Measurements from ENCODE around the gene CCDC7. TPM values are rescaled to one million over a fixed set of nuclear protein-coding genes. Genes with fewer than 3 reads are reported as not detected.
"Not testable (repeated sequence)": the region's sequence is repeated elsewhere in the genome, so short reads cannot be mapped to it uniquely, and the experiment has no call there.

Gene CCDC7
- total RNA-seq, 1 experiment from 2014 or later = 6.3 TPM

- BruUV-seq (replicated peaks) = no TSS peak
- no peak for TF ChIP-seq CTCF (IDR thresholded peaks at IDR 0.05; ENCODE audit: unreplicated experiment)
- ChIA-PET CTCF (no interaction called here), POLR2A (no interaction called here)
- Mint-ChIP-seq H3K4me3 (ENCODE audit: unreplicated experiment) (no peak overlapping the region), H3K4me1 (ENCODE audit: insufficient read depth, unreplicated experiment) (no peaks in the 10 kb centered on the region), H3K27me3 (ENCODE audit: insufficient read depth, unreplicated experiment) (no peaks in the 10 kb centered on the region), H3K27ac (ENCODE audit: low read depth, unreplicated experiment) (no peak overlapping the region), H3K36me3 (ENCODE audit: insufficient read depth, unreplicated experiment) (peaks cover 8% of the 10 kb centered on the region), H3K9me3 (ENCODE audit: unreplicated experiment) (peaks cover 7% of the 10 kb centered on the region)
- intact Hi-C loops (cut with micrococcal nuclease) = no loop called here
- no peak for DNase-seq (ENCODE audit: unreplicated experiment)
Measured at GRCh38 chr10:32540691-32541470, 94.9 kb downstream of the CCDC7 start.

- BruUV-seq (replicated peaks) = no TSS peak
- POLR2A ChIA-PET = no interaction called here
- Mint-ChIP-seq H3K36me3 (ENCODE audit: insufficient read depth, unreplicated experiment) (peaks cover 15% of the 10 kb centered on the region), H3K27me3 (ENCODE audit: insufficient read depth, unreplicated experiment) (no peaks in the 10 kb centered on the region), H3K4me1 (ENCODE audit: insufficient read depth, unreplicated experiment) (no peaks in the 10 kb centered on the region), H3K4me3 (ENCODE audit: unreplicated experiment) (no peak overlapping the region), H3K9me3 (ENCODE audit: unreplicated experiment) (no peaks in the 10 kb centered on the region), H3K27ac (ENCODE audit: low read depth, unreplicated experiment) (no peak overlapping the region)
- intact Hi-C loops (cut with micrococcal nuclease) = no loop called here
- CTCF ChIA-PET = no interaction called here
- no peak for DNase-seq (ENCODE audit: unreplicated experiment)
- TF ChIP-seq CTCF (IDR thresholded peaks at IDR 0.05; ENCODE audit: unreplicated experiment) = no peak
Measured at GRCh38 chr10:32548208-32548607, 102.3 kb downstream of the CCDC7 start.

- no peaks in the 10 kb centered on the region for H3K9me3 Mint-ChIP-seq (ENCODE audit: unreplicated experiment)
- no peaks in the 10 kb centered on the region for H3K27me3 Mint-ChIP-seq (ENCODE audit: insufficient read depth, unreplicated experiment)
- ChIA-PET POLR2A (no interaction called here), CTCF (no interaction called here)
- intact Hi-C loops (cut with micrococcal nuclease) = no loop called here
- no peaks in the 10 kb centered on the region for H3K4me1 Mint-ChIP-seq (ENCODE audit: insufficient read depth, unreplicated experiment)
- H3K36me3 Mint-ChIP-seq (ENCODE audit: insufficient read depth, unreplicated experiment) = no peaks in the 10 kb centered on the region
- H3K27ac Mint-ChIP-seq (ENCODE audit: low read depth, unreplicated experiment) = no peak overlapping the region
- no peak for TF ChIP-seq CTCF (IDR thresholded peaks at IDR 0.05; ENCODE audit: unreplicated experiment)
- no peak overlapping the region for H3K4me3 Mint-ChIP-seq (ENCODE audit: unreplicated experiment)
- no TSS peak for BruUV-seq (replicated peaks)
- DNase-seq (ENCODE audit: unreplicated experiment) = no peak
Measured at GRCh38 chr10:32556783-32557395, 110.9 kb downstream of the CCDC7 start.

GRCh38 chr10:32562695-32563094 is 116.8 kb downstream of the CCDC7 start:
- POLR2A ChIA-PET; CTCF ChIA-PET; BruUV-seq (replicated peaks): not testable (repeated sequence)

More at GRCh38 chr10:32562695-32563094, 116.8 kb downstream of the CCDC7 start:
- H3K36me3 Mint-ChIP-seq (ENCODE audit: insufficient read depth, unreplicated experiment); H3K4me3 Mint-ChIP-seq (ENCODE audit: unreplicated experiment); H3K27me3 Mint-ChIP-seq (ENCODE audit: insufficient read depth, unreplicated experiment); H3K27ac Mint-ChIP-seq (ENCODE audit: low read depth, unreplicated experiment); intact Hi-C loops (cut with micrococcal nuclease); DNase-seq (ENCODE audit: unreplicated experiment); H3K9me3 Mint-ChIP-seq (ENCODE audit: unreplicated experiment); H3K4me1 Mint-ChIP-seq (ENCODE audit: insufficient read depth, unreplicated experiment): not testable (repeated sequence)

All from MCF 10A (cell line).